C4-2B (cell line): Measurements from ENCODE around the gene DIAPH2.

Source experiments
- H3K27ac ChIP-seq: fragments of 450-650 bp; 2 replicates; pipeline ENCODE4 v1.5.1; 2017
- CTCF ChIP-seq: fragments of 450-650 bp; conservative IDR thresholded peaks from 2 replicates; pipeline ENCODE4 v1.5.1; 2017; ENCODE audit warnings: mild to moderate bottlenecking
- ZFX ChIP-seq: fragments of 450-650 bp; IDR thresholded peaks from 2 replicates; pipeline ENCODE4 v1.6.1; 2017

Gene DIAPH2

DNA sequence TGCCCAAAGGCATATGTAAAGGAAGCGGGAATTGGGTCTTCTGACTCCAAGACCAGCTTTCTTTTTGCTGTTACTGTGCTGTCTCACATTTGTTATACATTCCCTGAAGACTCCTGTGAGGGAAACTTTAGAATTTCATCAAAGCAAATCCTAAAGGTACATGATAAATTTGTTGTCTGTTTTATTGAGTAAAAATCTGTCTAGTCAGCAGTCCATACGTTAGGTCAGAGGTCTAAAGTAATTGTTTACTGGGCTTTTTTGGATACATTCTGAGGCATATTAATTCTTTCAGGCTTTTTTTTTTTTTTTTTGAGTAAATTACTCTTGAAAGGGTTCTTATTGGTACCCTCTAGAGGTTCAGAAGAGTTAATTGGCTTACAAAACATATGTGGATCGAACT is 546.3 kb downstream of the DIAPH2 start:
- TF ChIP-seq ZFX (no peak), CTCF (no peak)
- no peak overlapping the region for H3K27ac ChIP-seq

- TF ChIP-seq ZFX (no peak), CTCF (no peak)
- no peak overlapping the region for H3K27ac ChIP-seq
Observed at GRCh38 chrX:97234471-97235081, 549.9 kb downstream of the DIAPH2 start.

GRCh38 chrX:97238632-97239031 is 554.0 kb downstream of the DIAPH2 start:
- H3K27ac ChIP-seq = no peak overlapping the region
- TF ChIP-seq ZFX = no peak
- TF ChIP-seq CTCF = no peak

DNA sequence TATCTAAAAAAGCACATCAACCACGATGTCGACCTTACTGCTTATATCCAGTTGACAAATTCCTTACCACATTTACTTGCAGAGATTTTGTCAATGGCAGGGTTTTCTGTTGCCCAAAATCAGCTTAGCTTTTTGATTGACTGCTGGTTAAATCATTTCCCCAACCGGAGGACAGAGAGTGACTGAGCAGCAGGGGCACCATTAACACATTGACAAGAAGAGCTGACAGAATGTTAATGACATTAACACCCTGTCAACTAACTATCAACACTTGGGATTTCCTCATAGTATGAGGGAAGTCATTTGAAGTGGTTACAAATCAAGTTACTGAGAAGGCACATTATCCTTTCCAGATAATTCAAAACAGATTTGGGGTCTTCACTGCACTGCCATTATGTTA is 567.5 kb downstream of the DIAPH2 start:
- H3K27ac ChIP-seq = no peak overlapping the region
- no peak for TF ChIP-seq ZFX

- H3K27ac ChIP-seq = no peak overlapping the region
Observed at GRCh38 chrX:97260679-97261078, 576.0 kb downstream of the DIAPH2 start.

DNA sequence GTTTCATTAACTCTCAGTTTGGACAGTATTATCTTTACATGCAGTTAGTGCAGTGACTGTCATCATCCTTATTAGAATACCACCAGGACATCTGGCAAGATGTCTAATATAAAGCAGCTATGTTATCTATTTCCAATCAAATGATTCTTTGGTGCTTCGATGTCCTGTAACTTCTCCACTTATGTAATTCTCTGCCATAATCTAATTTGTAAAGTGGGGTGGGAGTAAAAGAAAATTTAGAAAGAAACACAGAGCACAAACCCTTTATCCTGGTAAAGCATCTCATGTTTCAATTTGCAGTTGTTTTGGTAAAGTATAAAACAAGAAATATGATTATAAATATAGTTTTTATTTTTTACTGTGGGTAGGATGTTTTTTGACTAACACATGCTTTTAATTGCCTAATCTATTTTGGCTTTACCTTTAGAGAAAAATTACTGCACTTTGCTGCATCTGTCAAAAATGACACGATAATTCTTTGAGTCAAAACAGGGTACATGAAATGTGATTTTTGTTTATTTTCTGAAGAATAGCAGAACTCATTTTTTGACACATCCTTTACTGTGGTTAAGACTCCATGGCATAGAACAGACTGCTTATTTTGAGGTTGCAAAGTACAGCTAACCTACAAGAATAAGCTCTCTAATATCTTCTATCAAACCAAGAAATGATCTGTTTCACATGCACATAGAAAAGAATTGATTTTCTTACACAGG is 581.9 kb downstream of the DIAPH2 start:
- TF ChIP-seq ZFX = no peak
- H3K27ac ChIP-seq = no peak overlapping the region

More at GRCh38 chrX:97260679-97261078, 576.0 kb downstream of the DIAPH2 start:
- no peak for TF ChIP-seq CTCF
- TF ChIP-seq ZFX = no peak

GRCh38 chrX:97267396-97268181 is 582.9 kb downstream of the DIAPH2 start:
- TF ChIP-seq CTCF (no peak), ZFX (no peak)

GRCh38 chrX:97268182-97268680 is 583.6 kb downstream of the DIAPH2 start:
- no peak overlapping the region for H3K27ac ChIP-seq
- TF ChIP-seq ZFX (no peak), CTCF (no peak)

More at GRCh38 chrX:97267396-97268181, 582.9 kb downstream of the DIAPH2 start:
- H3K27ac ChIP-seq = no peak overlapping the region
